Upper lobe of left lung (tissue), 6 donors: Measurements from ENCODE around the gene USP34. TPM values are rescaled to one million over a fixed set of nuclear protein-coding genes. Genes with fewer than 3 reads are reported as not detected.
"Not testable (repeated sequence)": the region's sequence is repeated elsewhere in the genome, so short reads cannot be mapped to it uniquely, and the experiment has no call there.

ENCODE experiments used
- ATAC-seq, 2 donors: fragments of 200-7000 bp; cut with Tn5 transposase; one replicate each; pipeline ENCODE4 v1.9.1; 2022; ENCODE audit warnings: mild to moderate bottlenecking in 2 of 2, moderate library complexity in 2 of 2; ENCODE audit not compliant: low FRiP score in 2 of 2
- DNase-seq, 2 donors: peaks; one replicate each; pipeline ENCODE4 v3.0.0-alpha.2; 2019 to 2020
- H3K27ac ChIP-seq, 4 donors: fragments of 200-600 bp; sonication (generic); one replicate each; pipeline ENCODE4 v1.5.1; 2016 to 2019
- H3K27me3 ChIP-seq, 4 donors: fragments of 200-600 bp; sonication (generic); one replicate each; pipeline ENCODE4 v1.5.1; 2017 to 2019
- H3K36me3 ChIP-seq, 4 donors: fragments of 200-600 bp; sonication (generic); one replicate each; pipeline ENCODE4 v1.5.1; 2016 to 2019
- H3K4me1 ChIP-seq, 4 donors: fragments of 200-600 bp; sonication (generic); one replicate each; pipeline ENCODE4 v1.5.1; 2018 to 2019
- H3K4me3 ChIP-seq, 4 donors: fragments of 200-600 bp; sonication (generic); one replicate each; pipeline ENCODE4 v1.5.1; 2017 to 2019; ENCODE audit warnings: mild to moderate bottlenecking in 2 of 4, moderate library complexity in 1 of 4
- H3K9me3 ChIP-seq, 4 donors: fragments of 200-600 bp; sonication (generic); one replicate each; pipeline ENCODE4 v1.5.1; 2018 to 2019
- EP300 ChIP-seq, 4 donors: sonication (generic); formaldehyde crosslinking; IDR thresholded peaks; one replicate each; pipeline ENCODE4 v1.5.1; 2017; ENCODE audit warnings: antibody characterized with exemption in 4 of 4, control low read depth in 2 of 4
- POLR2A ChIP-seq, 4 donors: fragments of 450-650 bp; IDR thresholded peaks; one replicate each; pipeline ENCODE4 v1.5.1; 2016 to 2017; ENCODE audit warnings: antibody characterized with exemption in 4 of 4, mild to moderate bottlenecking in 2 of 4
- POLR2AphosphoS5 ChIP-seq, 2 donors: sonication (generic); formaldehyde crosslinking; IDR thresholded peaks; one replicate each; pipeline ENCODE4 v1.5.1; 2017; ENCODE audit warnings: antibody characterized with exemption in 2 of 2
- WGBS, 2 donors: methylation state at CpG; one replicate each; pipeline ENCODE4 v1.1.5; 2017 to 2018; 5-methylcytosine and 5-hydroxymethylcytosine counted together
- total RNA-seq, 6 donors: library from RNA; depleted of rRNA in 4 of 6; stranded (reverse); fragments of >200 nt in 4 of 6; gene quantifications; one replicate each; pipeline versions ENCODE4 v1.1.0 to v1.2.1, GENCODE V29; 2016 to 2021
- TF ChIP-seq, protein P1 (sequence below), 6 experiments: fragments of 450-650 bp in 4 of 6; fragments of 200-600 bp in 2 of 6; sonication (generic) in 2 of 6; IDR thresholded peaks; one replicate each; pipeline ENCODE4 v1.5.1; 2016 to 2019; ENCODE audit warnings: antibody characterized with exemption in 6 of 6
- donor health status: DM: no; HTN: no; CAD: no; lungs with moderate emphysema.
- donor health status: DM: no; HTN: yes; CAD: no; lungs with severe emphysema.

Gene USP34
- total RNA-seq, 6 donors from 2014 or later = 73.8 to 223 (median 114) TPM

- Histone ChIP-seq H3K4me3 (no peak overlapping the region), H3K9me3 (no peaks in the 10 kb centered on the region), H3K4me1 (peaks cover 12 to 30% (median 14%) of the 10 kb centered on the region in 4 donors), H3K27me3 (no peaks in the 10 kb centered on the region), H3K36me3 (no peaks in the 10 kb centered on the region), H3K27ac (no peak overlapping the region)
- ATAC-seq (no peak), DNase-seq (no peak)
- TF ChIP-seq POLR2A (IDR thresholded peaks at IDR 0.05) = no peak
- TF ChIP-seq, protein P1, sequence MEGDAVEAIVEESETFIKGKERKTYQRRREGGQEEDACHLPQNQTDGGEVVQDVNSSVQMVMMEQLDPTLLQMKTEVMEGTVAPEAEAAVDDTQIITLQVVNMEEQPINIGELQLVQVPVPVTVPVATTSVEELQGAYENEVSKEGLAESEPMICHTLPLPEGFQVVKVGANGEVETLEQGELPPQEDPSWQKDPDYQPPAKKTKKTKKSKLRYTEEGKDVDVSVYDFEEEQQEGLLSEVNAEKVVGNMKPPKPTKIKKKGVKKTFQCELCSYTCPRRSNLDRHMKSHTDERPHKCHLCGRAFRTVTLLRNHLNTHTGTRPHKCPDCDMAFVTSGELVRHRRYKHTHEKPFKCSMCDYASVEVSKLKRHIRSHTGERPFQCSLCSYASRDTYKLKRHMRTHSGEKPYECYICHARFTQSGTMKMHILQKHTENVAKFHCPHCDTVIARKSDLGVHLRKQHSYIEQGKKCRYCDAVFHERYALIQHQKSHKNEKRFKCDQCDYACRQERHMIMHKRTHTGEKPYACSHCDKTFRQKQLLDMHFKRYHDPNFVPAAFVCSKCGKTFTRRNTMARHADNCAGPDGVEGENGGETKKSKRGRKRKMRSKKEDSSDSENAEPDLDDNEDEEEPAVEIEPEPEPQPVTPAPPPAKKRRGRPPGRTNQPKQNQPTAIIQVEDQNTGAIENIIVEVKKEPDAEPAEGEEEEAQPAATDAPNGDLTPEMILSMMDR (IDR thresholded peaks at IDR 0.05) = no peak
- WGBS, 2 donors = 82 to 89% methylated on average over 8 of the region's 8 CpGs
Measured at GRCh38 chr2:61452392-61452791, 18.5 kb downstream of the USP34 start.

DNA sequence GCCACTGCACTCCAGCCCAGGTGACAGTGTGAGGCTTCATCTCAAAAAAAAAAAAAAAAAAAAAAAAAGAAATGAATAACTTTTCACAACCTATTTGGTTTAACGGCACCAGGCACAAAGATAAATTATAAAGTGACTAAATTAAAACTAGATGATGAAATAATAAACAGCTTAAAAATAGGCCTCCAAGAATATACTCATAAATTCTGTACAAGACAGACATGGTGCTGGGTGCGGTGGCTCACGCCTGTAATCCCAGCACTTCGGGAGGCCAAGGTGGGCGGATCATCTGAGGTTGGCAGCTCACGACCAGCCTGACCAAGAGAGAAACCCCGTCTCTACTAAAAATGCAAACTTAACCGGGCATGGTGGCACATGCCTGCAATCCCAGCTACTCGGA is 19.7 kb downstream of the USP34 start:
- H3K9me3 ChIP-seq = no peaks in the 10 kb centered on the region
- ATAC-seq = no peak
- 95% methylated on average over 9 of the region's 9 CpGs for WGBS, 2 donors
- H3K4me3 ChIP-seq = no peak overlapping the region
- no peak overlapping the region for H3K27ac ChIP-seq
- TF ChIP-seq POLR2AphosphoS5 (IDR thresholded peaks at IDR 0.05) (no peak), EP300 (IDR thresholded peaks at IDR 0.05) (no peak), POLR2A (IDR thresholded peaks at IDR 0.05) (no peak)
- TF ChIP-seq, protein P1 (IDR thresholded peaks at IDR 0.05) = no peak
- H3K4me1 ChIP-seq = peaks cover 3 to 18% (median 4%) of the 10 kb centered on the region in 4 donors
- H3K27me3 ChIP-seq = no peaks in the 10 kb centered on the region
- no peaks in the 10 kb centered on the region for H3K36me3 ChIP-seq
- no peak for DNase-seq

DNA sequence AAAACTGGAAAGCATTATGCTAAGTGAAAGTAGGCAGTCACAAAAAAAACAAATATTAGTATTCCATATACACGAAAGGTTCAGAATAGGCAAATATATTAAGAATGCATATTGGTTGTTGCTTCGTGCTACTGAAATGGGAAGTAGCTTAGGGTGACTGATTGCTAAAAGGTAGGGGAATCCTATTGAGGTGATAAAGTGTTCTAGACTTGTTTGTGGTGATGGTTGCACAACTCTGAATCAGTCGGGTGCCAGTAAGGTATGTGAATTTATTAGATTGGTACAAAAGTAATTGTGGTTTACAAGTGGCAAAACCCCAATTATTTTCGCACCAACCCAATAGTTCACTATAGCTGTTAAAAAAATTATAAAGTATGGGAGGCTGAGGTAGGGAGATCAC is 20.7 kb downstream of the USP34 start:
- H3K4me3 ChIP-seq = no peak overlapping the region
- no peak overlapping the region for H3K27ac ChIP-seq
- TF ChIP-seq POLR2AphosphoS5 (IDR thresholded peaks at IDR 0.05) (no peak), POLR2A (IDR thresholded peaks at IDR 0.05) (no peak), EP300 (IDR thresholded peaks at IDR 0.05) (no peak)
- TF ChIP-seq, protein P1 (IDR thresholded peaks at IDR 0.05) = no peak
- 54 to 57% methylated on average over 4 of the region's 4 CpGs for WGBS, 2 donors
- no peaks in the 10 kb centered on the region for H3K36me3 ChIP-seq
- DNase-seq (no peak), ATAC-seq (no peak)
- H3K27me3 ChIP-seq = no peaks in the 10 kb centered on the region
- no peaks in the 10 kb centered on the region for H3K9me3 ChIP-seq
- peaks cover 0 to 16% (median 0%) of the 10 kb centered on the region in 4 donors for H3K4me1 ChIP-seq

DNA sequence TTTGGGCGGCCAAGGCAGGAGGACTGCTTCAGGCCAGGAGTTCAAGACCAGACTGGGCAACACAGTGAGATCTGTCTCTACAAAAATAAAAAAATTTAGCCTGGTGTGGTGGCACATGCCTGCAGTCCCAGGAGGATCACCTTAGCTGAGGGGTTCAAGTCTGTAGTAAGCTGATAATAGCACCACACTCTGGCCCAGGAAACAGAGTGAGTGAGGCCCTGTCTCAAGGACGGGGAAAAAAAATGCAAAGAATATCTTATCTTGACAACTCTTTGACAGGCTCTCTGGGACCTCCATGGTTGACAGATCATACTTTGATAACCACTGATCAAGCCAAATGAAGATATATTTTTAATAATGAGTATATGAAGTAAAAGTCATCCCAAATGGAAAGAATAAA is 22.7 kb downstream of the USP34 start:
- 88% methylated on average over 2 of the region's 2 CpGs for WGBS, 2 donors
- Histone ChIP-seq H3K4me1 (peaks cover 0 to 16% (median 5%) of the 10 kb centered on the region in 4 donors), H3K4me3 (no peak overlapping the region), H3K9me3 (no peaks in the 10 kb centered on the region), H3K27ac (no peak overlapping the region), H3K27me3 (no peaks in the 10 kb centered on the region), H3K36me3 (no peaks in the 10 kb centered on the region)
- no peak for ATAC-seq
- TF ChIP-seq POLR2AphosphoS5 (IDR thresholded peaks at IDR 0.05) = no peak
- TF ChIP-seq POLR2A (IDR thresholded peaks at IDR 0.05) = no peak
- TF ChIP-seq, protein P1 (IDR thresholded peaks at IDR 0.05) = no peak
- no peak for TF ChIP-seq EP300 (IDR thresholded peaks at IDR 0.05)
- no peak for DNase-seq

- H3K9me3 ChIP-seq, H3K27ac ChIP-seq, H3K27me3 ChIP-seq, DNase-seq, H3K4me3 ChIP-seq, ATAC-seq, H3K36me3 ChIP-seq: not testable (repeated sequence)
- peaks cover 0 to 23% (median 6%) of the 10 kb centered on the region in 4 donors for H3K4me1 ChIP-seq
- WGBS, 2 donors = 94% methylated on average over 7 of the region's 7 CpGs
Measured at GRCh38 chr2:61446971-61447370, 23.9 kb downstream of the USP34 start.
